Cardiac fibroblast (primary cell): Measurements from ENCODE around the gene GNA12.
A peak's percentile ranks its signal among the peaks of the same experiment; 100 is the strongest.
"Not testable (repeated sequence)": the region's sequence is repeated elsewhere in the genome, so short reads cannot be mapped to it uniquely, and the experiment has no call there.

Source experiments
- DNase-seq, 2 donors: peaks; one replicate each; pipeline versions ENCODE4 v3.0.0 to v3.0.0-alpha.2; 2010; ENCODE audit warnings: low read depth in 2 of 2
- H3K4me3 ChIP-seq, 2 donors: replicated peaks in 1 of 2; 1 replicate in 1 of 2; 2 replicates in 1 of 2; pipeline ENCODE4 v1.5.1; 2011; ENCODE audit warnings: low read depth in 2 of 2, low read length in 2 of 2, mild to moderate bottlenecking in 2 of 2, moderate library complexity in 1 of 2
- TF ChIP-seq, protein P1 (sequence below): IDR thresholded peaks from one replicate; pipeline ENCODE4 v1.5.1; 2011; ENCODE audit warnings: low read depth, mild to moderate bottlenecking, low read length, inconsistent platforms

Gene GNA12

DNA sequence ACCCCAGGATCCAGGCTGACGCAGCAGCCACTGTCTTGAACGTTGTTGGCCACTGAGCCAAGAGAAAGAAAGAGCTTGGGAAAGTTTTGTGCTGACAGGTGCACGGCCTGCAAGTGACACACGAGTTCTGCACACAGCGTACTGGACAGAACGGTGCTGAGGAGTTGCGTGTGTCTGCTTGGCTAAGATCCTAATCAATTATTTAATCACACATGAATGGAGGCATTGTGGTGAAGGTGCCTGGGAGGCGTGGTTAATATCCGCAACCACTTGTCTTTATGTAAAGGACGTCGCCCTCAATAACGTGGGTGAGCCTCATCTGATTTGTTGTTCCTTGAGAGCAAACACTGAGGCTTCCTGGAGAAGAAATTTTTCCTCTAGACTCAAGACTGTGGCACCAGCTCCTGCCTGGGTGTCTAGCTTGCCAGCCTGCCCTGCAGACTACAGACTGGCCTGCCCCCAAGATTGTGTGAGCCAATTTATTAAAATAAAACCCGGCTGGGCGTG is 16.6 kb upstream of the GNA12 start:
- no peak for DNase-seq
- TF ChIP-seq, protein P1, sequence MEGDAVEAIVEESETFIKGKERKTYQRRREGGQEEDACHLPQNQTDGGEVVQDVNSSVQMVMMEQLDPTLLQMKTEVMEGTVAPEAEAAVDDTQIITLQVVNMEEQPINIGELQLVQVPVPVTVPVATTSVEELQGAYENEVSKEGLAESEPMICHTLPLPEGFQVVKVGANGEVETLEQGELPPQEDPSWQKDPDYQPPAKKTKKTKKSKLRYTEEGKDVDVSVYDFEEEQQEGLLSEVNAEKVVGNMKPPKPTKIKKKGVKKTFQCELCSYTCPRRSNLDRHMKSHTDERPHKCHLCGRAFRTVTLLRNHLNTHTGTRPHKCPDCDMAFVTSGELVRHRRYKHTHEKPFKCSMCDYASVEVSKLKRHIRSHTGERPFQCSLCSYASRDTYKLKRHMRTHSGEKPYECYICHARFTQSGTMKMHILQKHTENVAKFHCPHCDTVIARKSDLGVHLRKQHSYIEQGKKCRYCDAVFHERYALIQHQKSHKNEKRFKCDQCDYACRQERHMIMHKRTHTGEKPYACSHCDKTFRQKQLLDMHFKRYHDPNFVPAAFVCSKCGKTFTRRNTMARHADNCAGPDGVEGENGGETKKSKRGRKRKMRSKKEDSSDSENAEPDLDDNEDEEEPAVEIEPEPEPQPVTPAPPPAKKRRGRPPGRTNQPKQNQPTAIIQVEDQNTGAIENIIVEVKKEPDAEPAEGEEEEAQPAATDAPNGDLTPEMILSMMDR: no peak

DNA sequence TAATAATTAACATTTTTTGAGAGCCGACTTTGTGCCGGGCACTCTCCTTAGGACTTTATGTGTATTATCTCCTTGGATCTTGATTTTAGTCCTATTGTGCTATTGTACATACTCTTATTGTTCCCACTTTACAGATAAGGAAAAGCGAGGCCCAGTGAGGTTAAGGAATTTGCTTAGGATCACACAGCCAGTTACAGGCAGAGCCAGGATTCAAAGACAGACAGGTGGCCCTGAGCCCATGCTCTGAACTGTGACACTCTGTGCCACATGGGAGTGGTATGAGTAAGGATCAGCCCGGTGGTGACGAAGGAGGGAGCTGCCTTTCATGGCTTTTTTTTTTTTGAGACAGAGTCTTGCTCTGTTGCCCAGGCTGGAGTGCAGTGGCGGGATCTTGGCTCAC is 15.8 kb upstream of the GNA12 start:
- no peak for DNase-seq
- TF ChIP-seq, protein P1: no peak
- no peak overlapping the region for H3K4me3 ChIP-seq

More for the DNA sequence above, 16.6 kb upstream of the GNA12 start:
- no peak overlapping the region for H3K4me3 ChIP-seq

DNA sequence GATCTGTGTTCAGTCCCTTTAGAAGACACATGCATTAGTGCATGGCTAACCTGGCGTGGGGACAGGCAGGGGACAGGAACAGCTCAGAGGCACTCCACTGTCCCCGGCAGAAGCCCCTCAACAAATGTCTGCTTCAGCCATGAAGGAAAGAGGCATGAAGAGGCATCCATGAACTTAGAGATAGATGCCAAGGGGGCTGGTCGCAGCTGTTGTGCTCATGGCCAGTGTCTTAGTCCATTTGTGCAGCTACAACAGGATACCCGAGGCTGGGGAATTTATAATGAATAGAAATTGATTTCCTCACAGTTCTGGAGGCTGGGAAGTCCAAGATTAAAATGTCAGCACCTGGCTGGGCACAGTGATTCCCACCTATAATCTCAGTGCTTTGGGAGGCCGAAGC is 14.5 kb upstream of the GNA12 start:
- no peak for DNase-seq
- H3K4me3 ChIP-seq: no peak overlapping the region
- TF ChIP-seq, protein P1: no peak

DNA sequence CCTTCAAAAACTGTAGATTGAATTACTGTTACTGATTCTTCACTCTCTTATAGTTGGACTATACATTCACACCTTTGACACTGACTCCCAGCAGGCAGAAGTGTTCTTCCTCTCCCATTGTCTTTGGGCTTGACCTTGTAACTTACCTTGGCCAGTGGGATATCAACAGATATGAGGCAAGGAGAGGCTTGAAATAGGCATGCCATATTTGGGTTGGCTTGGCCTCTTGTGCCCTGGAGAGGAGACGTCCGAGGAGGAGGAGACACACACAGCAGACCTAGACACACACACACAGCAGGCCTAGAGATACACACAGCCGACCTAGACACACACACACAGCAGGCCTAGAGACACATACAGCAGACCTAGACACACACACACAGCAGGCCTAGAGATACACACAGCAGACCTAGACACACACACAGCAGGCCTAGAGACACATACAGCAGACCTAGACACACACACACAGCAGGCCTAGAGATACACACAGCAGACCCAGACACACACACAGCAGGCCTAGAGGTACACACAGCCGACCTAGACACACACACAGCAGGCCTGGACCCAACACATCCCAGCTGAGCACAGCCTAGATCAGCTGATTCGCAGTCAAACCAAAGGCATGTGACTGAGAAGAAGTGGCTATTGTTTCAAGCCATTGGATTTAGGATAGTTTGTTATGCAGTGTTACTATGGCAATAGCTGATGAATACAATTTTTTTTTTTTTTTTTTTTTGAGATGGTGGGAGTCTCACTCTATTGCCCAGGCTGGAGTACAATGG is 12.5 kb upstream of the GNA12 start:
- TF ChIP-seq, protein P1: no peak

DNA sequence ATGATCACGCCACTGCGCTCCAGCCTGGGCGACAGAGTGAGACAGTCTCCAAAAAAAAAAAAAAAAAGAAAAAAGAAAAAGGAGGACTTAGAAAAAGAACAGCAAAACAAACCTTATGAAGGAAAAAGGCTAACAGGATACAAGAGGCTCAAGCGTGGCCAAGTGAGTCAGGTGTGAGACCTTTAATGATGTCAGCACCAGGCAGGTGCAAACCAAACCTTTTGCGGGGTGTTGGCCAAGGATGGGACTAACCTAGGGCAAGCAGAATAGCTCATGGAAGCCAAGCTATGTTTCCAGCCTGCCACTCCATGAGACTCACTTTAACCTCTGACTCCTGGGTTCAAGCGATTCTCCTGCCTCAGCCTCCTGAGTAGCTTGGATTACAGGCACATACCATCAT is 11.3 kb upstream of the GNA12 start:
- H3K4me3 ChIP-seq: no peak overlapping the region
- TF ChIP-seq, protein P1: no peak
- no peak for DNase-seq

More for the DNA sequence above, 12.5 kb upstream of the GNA12 start:
- H3K4me3 ChIP-seq: no peak overlapping the region
- peak; percentile 38 to 42 for DNase-seq

DNA sequence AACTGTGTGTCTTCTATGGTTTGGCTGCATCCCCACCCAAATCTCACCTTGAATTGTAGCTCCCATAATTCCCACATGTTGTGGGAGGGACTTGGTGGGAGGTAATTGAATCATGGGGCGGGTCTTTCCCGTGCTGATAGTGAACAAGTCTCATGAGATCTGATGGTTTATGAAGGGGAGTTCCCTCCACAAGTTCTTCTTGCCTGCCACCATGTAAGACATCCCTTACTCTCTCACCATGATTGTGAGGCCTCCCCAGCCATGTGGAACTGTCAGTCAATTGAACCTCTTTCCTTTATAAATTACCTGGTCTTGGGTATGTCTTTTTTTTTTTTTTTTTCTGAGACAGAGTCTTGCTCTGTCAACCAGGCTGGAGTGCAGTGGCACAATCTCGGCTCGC is 9.4 kb upstream of the GNA12 start:
- not testable (repeated sequence) for H3K4me3 ChIP-seq
- peak in 1 of 2 donors; percentile 47 for DNase-seq

DNA sequence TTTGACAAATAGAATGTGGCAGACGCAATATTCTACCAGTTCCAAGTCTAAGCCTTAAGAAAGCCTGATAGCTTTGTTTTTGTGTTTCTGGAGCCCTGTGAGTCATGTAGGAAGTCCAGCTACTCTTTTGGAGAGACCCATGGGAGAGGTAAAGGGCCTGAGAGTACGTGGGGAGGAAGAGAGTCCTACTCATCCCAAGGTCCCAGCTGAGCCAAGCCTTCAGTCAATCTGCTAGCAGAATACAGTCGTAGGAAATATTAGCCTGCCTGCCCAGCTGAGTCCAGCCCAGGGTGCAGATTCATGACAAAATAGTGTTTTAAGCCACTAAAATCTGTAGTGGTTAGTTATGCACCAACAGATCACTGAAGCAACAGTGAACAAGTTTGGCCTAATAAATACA is 9.0 kb upstream of the GNA12 start:
- TF ChIP-seq, protein P1: no peak

More for the DNA sequence above, 9.0 kb upstream of the GNA12 start:
- peak; percentile 78 to 87 for DNase-seq
- H3K4me3 ChIP-seq: no peak overlapping the region
